Measurements from ENCODE around the gene PLA2G5. TPM values are rescaled to one million over a fixed set of nuclear protein-coding genes. Genes with fewer than 3 reads are reported as not detected.
"Not testable (repeated sequence)": the region's sequence is repeated elsewhere in the genome, so short reads cannot be mapped to it uniquely, and the experiment has no call there.

The PLA2G5 gene
- total RNA-seq, 2 donors from 2014 or later, result 0.52 to 5.9 TPM

GRCh38 chr1:20037877-20038276, 32.1 kb upstream of the PLA2G5 start:
- intact Hi-C loops (cut with DNase I), result no loop called here
- Histone ChIP-seq H3K27me3 (no peaks in the 10 kb centered on the region), H3K4me1 (no peaks in the 10 kb centered on the region), H3K9me3 (no peaks in the 10 kb centered on the region), H3K27ac (no peak overlapping the region), H3K36me3 (replicated peaks in 1 of 2; ENCODE audit: insufficient read depth in 1 of 2, low read depth in 2 of 2) (no peaks in the 10 kb centered on the region), H3K4me3 (no peak overlapping the region)
- ATAC-seq (no peak), DNase-seq (no peak)
- no peak for TF ChIP-seq CTCF (IDR thresholded peaks at IDR 0.05)
- no peak for TF ChIP-seq POLR2A (IDR thresholded peaks at IDR 0.05)
- WGBS, 2 donors, result 54 to 88% methylated on average over 1 of the region's 1 CpG

GRCh38 chr1:20047096-20047495, 22.9 kb upstream of the PLA2G5 start:
- Histone ChIP-seq H3K36me3 (replicated peaks in 1 of 2; ENCODE audit: insufficient read depth in 1 of 2, low read depth in 2 of 2) (no peaks in the 10 kb centered on the region), H3K27me3 (no peaks in the 10 kb centered on the region), H3K4me1 (no peaks in the 10 kb centered on the region), H3K4me3 (no peak overlapping the region), H3K27ac (no peak overlapping the region), H3K9me3 (peaks cover 0 to 7% (median 0%) of the 10 kb centered on the region in 3 donors)
- intact Hi-C loops (cut with DNase I), result no loop called here
- TF ChIP-seq POLR2A (IDR thresholded peaks at IDR 0.05), result no peak
- TF ChIP-seq CTCF (IDR thresholded peaks at IDR 0.05), result no peak
- WGBS, 2 donors, result 63 to 82% methylated on average over 1 of the region's 1 CpG
- ATAC-seq (no peak), DNase-seq (no peak)

GRCh38 chr1:20048563-20048962, 21.4 kb upstream of the PLA2G5 start:
- Histone ChIP-seq H3K36me3 (replicated peaks in 1 of 2; ENCODE audit: insufficient read depth in 1 of 2, low read depth in 2 of 2) (no peaks in the 10 kb centered on the region), H3K27me3 (no peaks in the 10 kb centered on the region), H3K9me3 (peaks cover 0 to 7% (median 0%) of the 10 kb centered on the region in 3 donors), H3K4me3 (no peak overlapping the region), H3K4me1 (no peaks in the 10 kb centered on the region), H3K27ac (no peak overlapping the region)
- intact Hi-C loops (cut with DNase I), result no loop called here
- WGBS, 2 donors, result 62 to 63% methylated on average over 1 of the region's 1 CpG
- DNase-seq (no peak), ATAC-seq (no peak)
- TF ChIP-seq POLR2A (IDR thresholded peaks at IDR 0.05) (no peak), CTCF (IDR thresholded peaks at IDR 0.05) (no peak)

- H3K4me3 ChIP-seq; H3K27me3 ChIP-seq; DNase-seq; ATAC-seq; H3K27ac ChIP-seq; H3K9me3 ChIP-seq; H3K4me1 ChIP-seq; H3K36me3 ChIP-seq (replicated peaks in 1 of 2; ENCODE audit: insufficient read depth in 1 of 2, low read depth in 2 of 2); intact Hi-C loops (cut with DNase I): not testable (repeated sequence)
- 84 to 86% methylated on average over 1 of the region's 1 CpG for WGBS, 2 donors
Observed at GRCh38 chr1:20049056-20049798, 20.8 kb upstream of the PLA2G5 start.

- no peaks in the 10 kb centered on the region for H3K27me3 ChIP-seq
- ATAC-seq (no peak), DNase-seq (no peak)
- H3K4me1 ChIP-seq, result no peaks in the 10 kb centered on the region
- no peak for TF ChIP-seq CTCF (IDR thresholded peaks at IDR 0.05)
- no peak for TF ChIP-seq POLR2A (IDR thresholded peaks at IDR 0.05)
- intact Hi-C loops (cut with DNase I), result no loop called here
- no peak overlapping the region for H3K4me3 ChIP-seq
- H3K27ac ChIP-seq, result no peak overlapping the region
- H3K9me3 ChIP-seq, result peaks cover 0 to 7% (median 0%) of the 10 kb centered on the region in 3 donors
- H3K36me3 ChIP-seq (replicated peaks in 1 of 2; ENCODE audit: insufficient read depth in 1 of 2, low read depth in 2 of 2), result no peaks in the 10 kb centered on the region
Observed at GRCh38 chr1:20051218-20051829, 18.7 kb upstream of the PLA2G5 start.

Data from body of pancreas (tissue), 4 donors.